NOMO-1 treated with DMSO at 0.1 percent for 48 hours (cell line): ENCODE results near the gene ORMDL3.
"Not testable (repeated sequence)": the region's sequence is repeated elsewhere in the genome, so short reads cannot be mapped to it uniquely, and the experiment has no call there.

Experiments used
- DNase-seq: peaks from one replicate; lab custom pipeline; 2025; ENCODE audit not compliant: unreplicated experiment; lab: John Stamatoyannopoulos, UW

ORMDL3 gene

GRCh38 chr17:39887078-39887477, 40.3 kb downstream of the ORMDL3 start:
- DNase-seq, result no peak

DNA sequence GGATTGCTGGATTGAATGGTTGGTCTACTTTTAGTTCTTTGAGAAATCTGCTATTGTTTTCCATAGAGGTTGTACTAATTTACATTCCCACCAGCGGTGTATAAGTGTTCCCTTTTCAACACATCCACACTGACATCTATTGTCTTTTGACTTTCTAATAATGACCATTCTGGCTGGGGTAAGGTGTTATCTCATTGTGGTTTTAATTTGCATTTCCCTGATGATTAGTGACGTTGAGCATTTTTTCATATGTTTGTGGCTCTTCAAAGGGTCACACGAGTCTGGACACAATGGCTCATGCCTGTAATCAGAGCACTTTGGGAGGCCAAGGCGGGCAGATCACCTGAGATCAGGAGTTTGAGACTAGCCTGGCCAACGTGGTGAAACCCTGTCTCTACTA, 41.3 kb downstream of the ORMDL3 start:
- not testable (repeated sequence) for DNase-seq

- DNase-seq, result no peak
Observed at GRCh38 chr17:39872751-39873150, 54.6 kb downstream of the ORMDL3 start.

DNA sequence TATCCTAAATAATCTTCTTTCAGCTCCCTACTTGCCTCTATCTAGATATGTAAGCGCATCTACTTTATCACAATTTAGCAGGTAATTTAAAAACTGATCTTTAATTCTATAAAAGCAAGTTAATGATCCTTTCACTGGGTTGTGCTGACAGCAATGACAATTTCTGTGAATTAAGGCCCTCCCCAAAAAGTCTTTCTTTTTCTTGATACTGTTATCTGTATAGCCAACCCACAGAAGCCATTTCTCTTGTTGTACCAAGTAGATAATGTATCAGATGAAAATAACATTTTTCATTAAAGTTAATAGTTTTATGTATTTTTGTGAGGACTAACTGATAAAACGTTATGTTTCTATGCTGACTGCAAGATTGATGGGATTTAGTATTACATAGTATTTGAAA, 55.6 kb downstream of the ORMDL3 start:
- no peak for DNase-seq
